ENCODE measurements around the gene NPTX2. TPM values are rescaled to one million over a fixed set of nuclear protein-coding genes. Genes with fewer than 3 reads are reported as not detected.
"Not testable (repeated sequence)": the region's sequence is repeated elsewhere in the genome, so short reads cannot be mapped to it uniquely, and the experiment has no call there.

NPTX2 gene, protein sequence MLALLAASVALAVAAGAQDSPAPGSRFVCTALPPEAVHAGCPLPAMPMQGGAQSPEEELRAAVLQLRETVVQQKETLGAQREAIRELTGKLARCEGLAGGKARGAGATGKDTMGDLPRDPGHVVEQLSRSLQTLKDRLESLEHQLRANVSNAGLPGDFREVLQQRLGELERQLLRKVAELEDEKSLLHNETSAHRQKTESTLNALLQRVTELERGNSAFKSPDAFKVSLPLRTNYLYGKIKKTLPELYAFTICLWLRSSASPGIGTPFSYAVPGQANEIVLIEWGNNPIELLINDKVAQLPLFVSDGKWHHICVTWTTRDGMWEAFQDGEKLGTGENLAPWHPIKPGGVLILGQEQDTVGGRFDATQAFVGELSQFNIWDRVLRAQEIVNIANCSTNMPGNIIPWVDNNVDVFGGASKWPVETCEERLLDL
- 2.4 TPM for total RNA-seq

DNA sequence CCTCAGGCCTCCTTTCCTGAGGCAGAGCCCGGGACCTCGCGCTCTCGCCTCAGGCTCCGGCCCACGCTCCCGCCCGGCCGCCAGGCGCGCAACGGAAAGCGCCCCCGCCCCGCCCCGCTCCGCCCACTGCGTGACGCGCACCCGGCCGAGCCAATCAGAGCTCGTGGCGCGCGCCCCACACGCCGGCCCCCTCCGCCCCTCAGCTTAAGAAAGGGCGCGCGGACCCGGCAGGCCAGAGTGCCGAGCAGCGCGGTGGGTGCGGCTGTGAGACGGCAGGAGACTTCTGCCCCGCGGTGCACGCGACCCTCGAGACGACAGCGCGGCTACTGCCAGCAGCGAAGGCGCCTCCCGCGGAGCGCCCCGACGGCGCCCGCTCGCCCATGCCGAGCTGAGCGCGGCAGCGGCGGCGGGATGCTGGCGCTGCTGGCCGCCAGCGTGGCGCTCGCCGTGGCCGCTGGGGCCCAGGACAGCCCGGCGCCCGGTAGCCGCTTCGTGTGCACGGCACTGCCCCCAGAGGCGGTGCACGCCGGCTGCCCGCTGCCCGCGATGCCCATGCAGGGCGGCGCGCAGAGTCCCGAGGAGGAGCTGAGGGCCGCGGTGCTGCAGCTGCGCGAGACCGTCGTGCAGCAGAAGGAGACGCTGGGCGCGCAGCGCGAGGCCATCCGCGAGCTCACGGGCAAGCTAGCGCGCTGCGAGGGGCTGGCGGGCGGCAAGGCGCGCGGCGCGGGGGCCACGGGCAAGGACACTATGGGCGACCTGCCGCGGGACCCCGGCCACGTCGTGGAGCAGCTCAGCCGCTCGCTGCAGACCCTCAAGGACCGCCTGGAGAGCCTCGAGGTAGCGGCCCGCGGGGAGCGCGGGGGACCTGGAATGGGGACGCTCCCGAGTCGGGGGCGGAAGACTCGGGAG lies at the start of gene NPTX2:
Gene NPTX2 (plus strand): TSS at position 235 of the 909 bp plus-strand sequence. CDS start 177 bp downstream, at position 412.
- no peak for DNase-seq

DNA sequence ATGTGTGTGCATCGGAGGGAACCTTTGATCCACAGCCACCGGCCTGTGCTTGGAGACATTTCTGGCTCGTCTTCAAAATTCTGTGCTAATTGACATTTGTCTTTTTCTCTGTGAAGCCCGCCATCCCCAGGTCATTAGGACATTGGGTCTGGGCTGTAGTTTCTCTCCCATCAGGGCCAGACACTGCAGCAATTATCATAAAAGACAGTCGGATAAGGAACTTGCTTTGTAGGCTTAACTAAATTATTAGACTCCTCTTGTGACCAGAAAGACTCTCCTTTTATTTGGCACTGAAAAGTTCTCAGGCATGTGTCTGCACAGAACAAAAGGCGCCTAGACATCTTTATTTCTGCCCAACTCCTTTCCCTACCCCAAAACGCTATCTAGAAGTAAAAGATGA lies 49.1 kb upstream of the NPTX2 start:
- no peak for DNase-seq

DNA sequence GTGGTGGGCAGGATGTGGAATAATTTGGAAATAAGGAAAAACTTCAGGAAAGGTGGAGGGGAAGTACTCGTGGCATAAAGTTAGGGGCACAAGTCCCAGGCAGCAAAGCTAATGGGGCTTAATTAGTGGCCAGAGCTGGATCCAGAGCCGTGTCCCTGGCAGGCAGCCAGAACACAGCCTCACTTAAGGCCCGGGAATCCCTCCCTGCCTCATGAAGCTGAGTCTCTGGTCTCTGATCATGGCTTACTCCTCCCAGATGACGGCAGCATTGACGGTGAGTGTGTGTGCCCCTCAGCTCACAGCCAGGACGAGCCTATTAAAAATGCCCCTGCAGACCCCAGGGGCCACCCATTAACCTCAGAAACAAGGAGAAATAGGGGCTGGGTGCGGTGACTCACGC lies 48.2 kb upstream of the NPTX2 start:
- DNase-seq: no peak

DNA sequence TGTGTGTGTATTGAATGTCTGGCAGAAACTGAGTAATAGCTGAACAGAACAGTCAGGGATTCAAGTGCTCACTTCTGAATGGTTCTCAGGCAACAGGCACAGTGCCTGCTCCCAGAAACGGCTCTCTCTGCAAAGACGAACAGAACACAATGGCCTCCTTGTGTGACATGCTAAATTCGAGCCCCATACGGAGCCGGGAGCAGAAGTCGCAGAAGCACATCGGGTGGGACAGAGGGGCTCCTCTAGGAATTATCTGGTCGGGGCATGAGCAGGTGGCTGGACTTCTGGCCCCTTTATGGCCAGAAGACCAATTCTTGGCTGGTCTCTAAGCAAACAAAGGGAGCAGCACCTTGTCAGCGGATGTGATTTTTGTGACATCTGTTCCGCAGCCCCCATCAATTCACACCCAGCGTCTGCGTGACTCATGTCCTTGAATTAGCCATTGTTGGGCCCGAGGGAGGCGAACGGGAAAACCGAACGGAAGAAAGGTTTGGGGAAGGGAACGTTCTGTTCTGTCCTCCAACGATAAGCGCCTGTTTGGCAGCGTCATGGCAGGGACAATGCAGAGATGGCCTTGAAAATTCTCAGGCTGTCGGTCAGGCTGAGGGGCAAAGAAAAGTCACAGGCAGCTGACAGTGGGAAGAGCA lies 47.3 kb upstream of the NPTX2 start:
- no peak for DNase-seq

DNA sequence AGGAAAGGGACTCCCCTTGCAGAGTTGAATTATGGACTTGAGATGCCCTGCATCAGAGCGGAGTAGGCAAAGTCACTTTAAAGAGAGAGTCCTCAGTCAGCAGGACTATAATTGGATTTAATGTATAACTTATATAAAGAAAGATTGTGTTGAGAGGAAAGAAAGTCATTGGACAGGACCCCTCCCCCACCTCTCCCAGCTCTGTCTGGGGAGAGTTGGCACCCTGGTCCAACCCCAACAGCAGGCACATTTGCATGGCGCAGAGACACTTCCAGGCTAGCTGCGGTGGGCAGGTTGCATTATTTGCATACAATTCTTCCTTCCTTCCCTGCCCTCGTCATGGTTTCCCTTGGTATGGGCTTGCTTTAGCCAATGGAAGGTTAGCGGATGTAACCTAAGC lies 46.1 kb upstream of the NPTX2 start:
- no peak for DNase-seq

DNA sequence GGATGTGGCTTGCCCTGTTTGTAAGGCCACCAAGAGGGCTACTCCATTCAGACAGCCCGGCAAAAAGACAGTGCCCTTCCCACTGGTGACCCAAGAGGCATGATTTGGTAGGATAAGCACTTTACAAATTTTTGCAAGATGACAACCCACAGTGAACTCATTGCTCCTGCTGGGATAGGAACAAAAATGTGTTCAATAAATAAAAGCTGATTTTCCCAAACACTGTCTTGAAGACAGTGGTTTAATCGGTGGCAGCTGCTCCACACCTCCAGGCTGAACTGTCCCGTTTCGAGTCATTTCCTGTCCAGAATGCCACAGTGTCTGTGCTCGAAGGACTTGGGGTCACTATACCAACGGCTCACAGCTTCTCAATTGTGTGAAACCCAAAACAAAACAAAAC lies 45.1 kb upstream of the NPTX2 start:
- no peak for DNase-seq

DNA sequence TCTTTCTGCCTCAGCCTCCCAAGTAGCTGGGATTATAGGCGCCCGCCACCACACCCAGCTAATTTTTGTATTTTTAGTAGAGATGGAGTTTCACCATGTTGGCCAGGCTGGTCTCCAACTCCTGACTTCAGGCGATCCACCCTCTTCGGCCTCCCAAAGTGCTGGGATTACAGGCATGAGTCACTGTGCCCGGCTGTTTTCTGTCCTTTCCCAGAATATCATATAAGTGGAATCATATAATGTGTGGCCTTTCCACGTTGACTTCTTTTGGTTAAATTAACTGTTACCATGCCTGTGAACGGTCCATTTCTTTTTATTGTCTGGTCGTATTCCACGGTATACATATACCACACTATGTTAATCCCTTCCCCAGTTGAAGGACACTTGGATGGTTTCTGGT lies 44.4 kb upstream of the NPTX2 start:
- DNase-seq: not testable (repeated sequence)

DNA sequence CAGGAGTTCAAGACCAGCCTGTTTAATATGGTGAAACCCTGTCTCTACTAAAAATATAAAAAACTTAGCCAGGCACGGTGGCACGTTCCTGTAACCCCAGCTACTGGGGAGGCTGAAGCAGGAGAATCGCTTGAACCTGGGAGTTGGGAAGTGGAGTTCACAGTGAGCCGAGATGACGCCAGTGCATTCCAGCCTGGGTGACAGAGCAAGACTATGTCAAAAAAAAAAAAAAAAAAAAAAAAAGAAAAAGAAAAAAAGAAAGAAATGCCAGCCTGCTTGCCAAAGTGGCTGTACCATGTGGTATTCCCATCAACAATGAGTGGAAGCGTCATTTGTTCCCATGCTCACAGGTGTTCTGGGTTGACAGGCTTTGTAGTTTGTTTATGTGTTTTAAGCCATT lies 43.3 kb upstream of the NPTX2 start:
- DNase-seq: no peak

DNA sequence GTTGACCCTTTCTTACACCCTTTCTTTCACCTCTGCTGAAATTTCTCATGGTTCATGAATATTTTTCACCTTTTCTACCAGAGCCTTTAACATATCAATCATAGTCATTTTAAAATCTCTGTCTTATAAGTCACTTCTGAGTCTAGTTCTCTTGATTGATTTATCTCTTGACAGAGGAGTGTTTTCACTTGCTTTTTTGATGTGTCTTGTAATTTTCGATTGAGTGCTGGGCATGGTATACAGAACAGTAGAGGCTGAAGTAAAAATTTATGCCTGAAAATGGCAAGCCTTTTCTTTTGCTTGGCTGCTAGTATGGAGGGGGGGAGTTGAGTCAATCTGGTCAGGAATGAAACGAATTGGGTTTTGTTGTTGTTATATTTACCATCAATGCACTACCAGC lies 41.2 kb upstream of the NPTX2 start:
- no peak for DNase-seq

DNA sequence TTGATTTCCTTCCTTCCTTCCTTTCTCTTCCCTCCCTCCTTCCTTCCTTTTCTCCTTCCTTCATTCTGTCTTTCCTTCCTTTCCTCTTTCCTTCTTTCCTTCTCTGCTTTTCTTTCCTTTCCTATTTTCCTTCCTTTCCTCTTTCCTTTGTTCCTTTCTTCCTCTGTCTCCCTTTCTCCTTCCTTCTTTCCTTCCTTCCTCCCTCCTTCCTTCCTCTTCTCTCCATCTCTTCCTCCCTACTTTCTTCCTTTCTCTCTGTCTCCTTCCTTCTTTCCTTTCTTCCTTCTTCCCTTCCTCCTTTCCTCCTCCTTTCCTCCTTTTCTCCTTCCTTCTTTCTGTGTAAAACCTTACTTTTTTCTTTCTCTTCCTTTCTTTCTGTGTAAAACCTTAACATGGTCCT lies 32.3 kb upstream of the NPTX2 start:
- DNase-seq: no peak

DNA sequence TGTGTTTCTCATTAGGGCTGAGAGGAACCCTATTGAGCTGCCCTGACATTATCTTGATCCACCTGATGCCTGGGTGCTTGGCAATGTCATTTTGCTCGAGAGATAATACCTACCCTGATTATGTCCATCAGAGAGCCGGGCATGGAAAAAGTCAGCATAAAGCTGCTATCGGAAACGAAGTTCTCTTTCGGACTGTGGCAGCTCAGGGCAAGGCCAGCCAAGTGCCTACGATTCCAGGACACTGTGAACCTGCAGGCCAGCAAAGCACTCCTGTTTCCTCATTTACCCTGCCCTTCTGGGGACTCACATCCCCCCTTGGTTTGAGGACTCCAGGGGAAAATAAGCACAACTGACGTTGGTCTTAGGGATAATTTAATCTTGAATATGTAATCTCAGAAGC lies 25.2 kb upstream of the NPTX2 start:
- no peak for DNase-seq

DNA sequence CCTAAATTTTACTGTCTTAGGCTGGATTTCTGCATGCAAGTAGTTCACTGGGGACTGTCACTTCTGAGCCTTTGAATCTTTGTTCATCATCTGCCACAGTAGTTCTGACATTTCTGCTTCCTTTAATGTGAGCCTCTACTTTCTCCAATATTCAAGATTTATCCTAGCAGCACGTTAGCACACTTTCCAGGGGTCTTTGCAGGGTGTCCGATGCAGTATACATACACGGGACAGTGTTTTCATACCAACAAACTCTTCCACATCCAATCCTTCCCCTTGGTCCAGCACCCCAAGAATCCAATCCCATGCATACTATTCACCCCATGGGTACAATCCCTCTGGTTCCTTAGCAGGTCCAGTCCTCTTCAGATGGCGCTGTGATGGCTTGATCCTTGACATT lies 22.7 kb upstream of the NPTX2 start:
- no peak for DNase-seq

DNA sequence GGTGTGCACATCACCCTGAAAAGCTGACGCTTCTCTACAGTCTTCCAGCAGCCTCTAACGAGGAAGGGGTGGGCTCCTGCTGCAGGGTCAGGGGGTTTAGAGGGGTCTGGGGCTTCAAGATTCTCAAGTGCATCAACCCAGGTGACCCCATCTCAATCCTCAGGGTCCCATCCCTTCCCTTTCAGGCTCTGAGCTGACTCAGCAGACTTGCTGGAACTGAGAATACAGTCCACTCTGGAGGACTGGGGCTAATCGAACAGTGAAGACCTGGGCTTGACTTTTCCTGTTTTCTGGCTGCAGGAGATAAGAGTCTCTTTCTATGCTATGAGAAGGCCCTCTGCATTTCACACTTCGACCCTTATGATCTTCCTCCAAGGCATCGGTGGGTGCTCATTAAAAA lies 22.3 kb upstream of the NPTX2 start:
- no peak for DNase-seq

DNA sequence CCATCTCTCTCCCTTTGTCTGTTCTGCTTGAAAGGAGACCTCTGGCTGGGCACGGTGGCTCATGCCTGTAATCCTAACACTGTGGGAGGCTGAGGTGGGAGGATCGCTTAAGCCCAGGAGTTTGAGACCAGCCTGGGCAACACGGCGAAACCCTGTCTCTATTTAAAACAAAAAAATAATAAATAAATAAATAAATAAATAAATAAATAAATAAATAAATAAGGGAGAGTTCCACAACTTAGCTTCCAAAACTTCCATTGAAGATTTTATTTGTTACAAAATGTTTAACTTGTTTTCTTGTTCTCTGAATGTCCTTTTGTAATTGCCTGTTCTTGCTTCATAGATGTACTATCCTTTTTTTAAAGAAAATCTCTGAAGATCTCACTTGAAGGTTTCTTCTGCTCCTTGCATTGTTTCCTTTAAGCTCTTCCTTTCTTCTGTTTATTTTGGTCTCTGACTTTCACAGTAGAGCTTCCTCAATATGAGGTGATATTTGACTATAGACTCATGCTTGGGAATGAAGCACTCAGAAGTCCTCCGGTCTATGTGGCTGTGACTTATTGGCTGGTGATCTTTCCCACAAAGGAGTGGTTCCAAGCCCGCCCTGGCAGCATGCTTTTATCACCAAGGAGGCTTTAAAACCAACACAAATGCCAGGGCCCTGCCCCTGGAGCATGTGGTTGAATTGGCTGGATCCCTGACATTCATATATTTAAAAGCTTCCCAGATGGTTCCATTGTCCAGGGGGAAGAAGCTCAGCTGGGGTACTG lies 18.1 kb upstream of the NPTX2 start:
- no peak for DNase-seq

DNA sequence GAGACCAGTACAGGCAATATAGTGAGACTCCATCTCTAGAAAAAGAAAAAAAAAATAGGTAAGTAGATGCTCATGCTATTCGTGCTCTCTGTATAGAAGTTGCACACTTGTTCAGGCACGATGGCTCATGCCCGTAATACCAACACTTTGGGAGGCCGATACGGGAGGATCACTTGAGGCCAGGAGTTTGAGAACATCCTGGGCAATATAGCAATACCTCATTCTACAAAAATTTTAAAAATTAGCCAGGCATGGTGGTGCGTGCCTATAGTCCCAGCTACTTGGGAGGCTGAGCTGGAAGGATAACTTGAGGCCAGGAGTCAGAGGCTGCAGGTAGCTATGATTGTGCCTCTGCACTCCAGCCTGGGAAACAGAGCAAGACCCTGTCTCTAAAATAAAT lies 17.2 kb upstream of the NPTX2 start:
- no peak for DNase-seq

DNA sequence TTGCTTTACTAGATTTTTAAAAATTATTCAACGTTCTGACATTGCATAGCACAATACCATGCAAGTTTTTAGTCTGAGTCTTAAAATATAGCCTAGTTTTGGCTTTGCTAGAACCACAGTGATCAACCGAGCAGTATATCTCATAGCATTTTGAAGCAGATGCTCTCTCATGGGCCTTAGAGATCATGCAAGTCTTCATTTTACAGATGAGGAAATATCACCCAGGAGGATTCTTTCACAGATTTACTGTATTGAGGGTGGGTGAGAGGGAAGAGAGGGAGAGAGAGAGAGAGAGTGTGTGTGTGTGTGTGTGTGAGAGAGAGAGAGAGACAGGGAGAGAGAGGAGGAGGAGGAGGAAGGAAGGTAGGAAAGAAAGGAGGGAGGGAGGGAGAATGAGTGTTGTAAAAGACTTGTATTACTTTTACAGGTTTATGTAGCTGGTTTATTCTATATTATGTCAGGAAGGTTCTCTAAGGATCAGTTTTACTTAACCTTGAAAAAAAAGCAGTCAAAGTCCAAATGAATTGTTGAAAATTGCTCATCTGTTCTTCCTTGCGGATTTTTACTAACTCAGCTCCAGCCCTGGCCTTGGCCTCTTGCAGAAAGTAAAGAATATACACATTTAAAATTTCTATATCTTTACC lies 14.2 kb upstream of the NPTX2 start:
- no peak for DNase-seq

DNA sequence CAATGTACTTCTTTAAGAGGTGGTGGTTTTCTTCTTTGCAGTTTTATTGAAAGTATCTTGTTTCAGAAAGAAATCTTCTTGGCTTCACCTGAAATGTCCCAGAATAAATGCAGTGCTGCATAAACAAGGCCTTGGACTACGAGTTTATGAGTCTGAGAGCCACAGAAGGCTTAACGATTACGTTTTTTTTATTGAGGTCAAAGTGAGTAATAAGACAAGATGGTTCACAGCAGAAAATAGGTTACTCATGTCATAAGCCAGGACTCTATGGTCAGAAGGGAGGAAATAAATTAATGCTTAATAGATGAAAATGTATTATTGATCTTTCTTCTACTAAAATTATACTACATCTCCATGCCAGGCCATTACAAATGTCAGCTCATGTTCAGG lies 13.7 kb upstream of the NPTX2 start:
- no peak for DNase-seq

DNA sequence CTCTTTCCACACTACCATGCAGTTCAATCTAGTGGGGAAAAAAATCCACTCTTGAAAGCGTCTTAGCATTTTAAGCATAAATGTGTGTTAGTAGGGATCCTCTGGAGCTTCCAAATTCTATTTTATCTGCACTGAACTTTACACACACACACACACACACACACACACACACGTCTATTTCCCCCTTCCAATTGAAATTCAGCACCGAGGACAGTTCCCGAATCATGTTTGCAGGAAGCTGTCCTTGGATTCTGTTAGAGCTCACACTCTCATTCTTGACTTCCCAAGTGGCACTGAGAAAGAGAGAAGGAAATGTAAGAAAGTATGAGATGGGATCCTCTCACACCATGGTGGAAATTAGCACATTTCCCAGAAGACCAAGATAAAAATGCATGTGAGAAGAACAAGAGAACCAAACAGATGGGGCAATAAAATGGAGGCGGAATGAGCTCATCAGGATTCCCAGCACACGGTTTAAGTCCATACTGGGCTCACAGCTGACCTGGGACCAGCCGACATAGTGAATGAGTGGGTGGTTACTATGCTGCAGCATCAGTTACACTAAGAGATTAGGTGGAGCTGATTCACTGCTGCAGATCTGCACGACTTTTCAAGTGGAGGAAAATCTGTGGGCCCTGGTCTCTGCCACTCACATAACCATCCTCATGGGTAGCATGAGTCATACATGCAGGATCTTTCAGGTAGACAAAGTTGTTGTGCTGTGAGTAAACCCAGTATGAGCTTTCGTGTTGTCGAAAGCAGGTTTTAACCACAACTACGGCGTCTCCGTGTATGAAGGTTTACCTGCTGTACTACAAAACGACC lies 3.3 kb upstream of the NPTX2 start:
- no peak for DNase-seq

DNA sequence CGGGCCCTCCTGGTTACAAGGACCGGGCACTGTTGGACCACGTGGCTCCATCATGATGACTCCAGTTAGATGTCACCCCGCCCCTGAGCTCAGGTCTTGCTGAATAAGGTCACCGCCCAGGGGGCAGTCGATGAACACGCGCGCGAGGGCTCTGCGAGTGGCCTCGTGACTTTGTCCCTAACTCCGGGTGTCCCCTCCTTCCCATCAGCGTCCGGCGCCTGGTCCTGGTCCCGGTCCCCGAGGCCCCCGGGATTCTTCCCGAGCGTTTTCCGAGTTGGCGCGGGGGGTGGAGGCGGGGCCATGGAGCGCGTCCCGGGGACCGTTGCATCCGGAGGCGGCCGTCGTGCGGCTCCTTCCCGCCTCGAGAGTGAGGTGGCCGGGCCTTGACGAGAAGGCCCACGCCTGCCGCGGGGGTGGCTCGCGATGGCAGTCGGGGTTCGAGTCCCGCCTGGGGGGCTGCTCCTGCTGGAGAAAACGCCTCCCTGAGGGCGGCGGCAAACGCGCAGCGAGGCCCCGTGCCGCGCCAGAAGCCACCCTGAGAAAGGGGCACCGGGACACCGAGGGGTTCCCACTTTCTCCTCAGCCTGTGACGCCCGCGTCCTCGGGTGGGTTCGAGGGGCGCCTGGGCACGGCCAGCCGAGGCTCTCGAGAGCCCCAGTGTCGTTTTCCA lies 569 bp upstream of the NPTX2 start:
- no peak for DNase-seq

DNA sequence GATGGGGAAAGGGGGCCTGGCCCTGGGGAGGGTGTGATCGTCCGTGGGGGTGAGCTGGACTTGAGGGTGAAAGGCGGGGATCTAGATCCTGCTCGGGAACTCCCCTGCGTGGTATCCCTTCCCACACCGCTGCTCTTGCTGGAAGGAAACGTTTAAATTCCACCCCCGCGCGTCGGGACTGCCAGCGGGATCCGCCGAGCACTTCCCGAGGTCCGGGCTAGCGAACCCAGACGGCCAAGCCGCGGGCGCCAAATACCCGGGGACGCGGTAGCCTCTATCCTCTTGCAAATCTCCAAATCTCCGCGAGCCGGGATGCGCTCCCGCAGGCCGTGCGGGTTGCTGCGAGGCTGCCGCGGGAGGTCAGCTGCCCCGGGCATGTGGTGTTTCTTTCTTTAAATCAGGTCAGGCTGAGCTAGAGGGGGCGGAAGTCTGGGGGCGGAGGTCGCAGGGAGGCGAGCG lies 904 bp downstream of the NPTX2 start:
- DNase-seq: no peak
